HG02588 (cell line): ENCODE data around the gene PRDM15.
A peak's percentile ranks its signal among the peaks of the same experiment; 100 is the strongest.

Source experiments
- ATAC-seq: cut with Tn5 transposase; IDR thresholded peaks from one replicate; pipeline ENCODE4 v1.9.1; 2021; ENCODE audit warnings: mild to moderate bottlenecking, moderate library complexity; ENCODE audit not compliant: unreplicated experiment

The PRDM15 gene

GRCh38 chr21:41828884-41829360, 50.2 kb downstream of the PRDM15 start:
- ATAC-seq = no peak

- no peak for ATAC-seq
Observed at GRCh38 chr21:41827951-41828883, 50.9 kb downstream of the PRDM15 start.

GRCh38 chr21:41825881-41826280, 53.3 kb downstream of the PRDM15 start:
- ATAC-seq = no peak

- ATAC-seq = no peak
Observed at GRCh38 chr21:41825216-41825615, 53.9 kb downstream of the PRDM15 start.

- ATAC-seq = no peak
Observed at GRCh38 chr21:41824466-41825207, 54.5 kb downstream of the PRDM15 start.

- no peak for ATAC-seq
Observed at GRCh38 chr21:41823906-41824305, 55.2 kb downstream of the PRDM15 start.

GRCh38 chr21:41823166-41823565, 56.0 kb downstream of the PRDM15 start:
- ATAC-seq = no peak

GRCh38 chr21:41821756-41822431, 57.2 kb downstream of the PRDM15 start:
- no peak for ATAC-seq

- no peak for ATAC-seq
Observed at GRCh38 chr21:41821081-41821755, 57.9 kb downstream of the PRDM15 start.

- ATAC-seq = no peak
Observed at GRCh38 chr21:41820384-41821080, 58.6 kb downstream of the PRDM15 start.

- no peak for ATAC-seq
Observed at GRCh38 chr21:41819856-41820281, 59.3 kb downstream of the PRDM15 start.

- ATAC-seq = no peak
Observed at GRCh38 chr21:41819236-41819855, 59.8 kb downstream of the PRDM15 start.

GRCh38 chr21:41817877-41818855, 61.0 kb downstream of the PRDM15 start:
- no peak for ATAC-seq

- no peak for ATAC-seq
Observed at GRCh38 chr21:41817228-41817627, 61.9 kb downstream of the PRDM15 start.

GRCh38 chr21:41816583-41817165, 62.5 kb downstream of the PRDM15 start:
- peak; percentile 76 for ATAC-seq

- no peak for ATAC-seq
Observed at GRCh38 chr21:41815652-41816582, 63.2 kb downstream of the PRDM15 start.

GRCh38 chr21:41813226-41813625, 65.9 kb downstream of the PRDM15 start:
- ATAC-seq = no peak
